Midbrain (tissue), 1 donor: Measurements from ENCODE around the gene LAMA4.

Experiments
- DNase-seq: peaks from one replicate; lab custom pipeline; 2025; lab: John Stamatoyannopoulos, UW

Gene LAMA4

DNA sequence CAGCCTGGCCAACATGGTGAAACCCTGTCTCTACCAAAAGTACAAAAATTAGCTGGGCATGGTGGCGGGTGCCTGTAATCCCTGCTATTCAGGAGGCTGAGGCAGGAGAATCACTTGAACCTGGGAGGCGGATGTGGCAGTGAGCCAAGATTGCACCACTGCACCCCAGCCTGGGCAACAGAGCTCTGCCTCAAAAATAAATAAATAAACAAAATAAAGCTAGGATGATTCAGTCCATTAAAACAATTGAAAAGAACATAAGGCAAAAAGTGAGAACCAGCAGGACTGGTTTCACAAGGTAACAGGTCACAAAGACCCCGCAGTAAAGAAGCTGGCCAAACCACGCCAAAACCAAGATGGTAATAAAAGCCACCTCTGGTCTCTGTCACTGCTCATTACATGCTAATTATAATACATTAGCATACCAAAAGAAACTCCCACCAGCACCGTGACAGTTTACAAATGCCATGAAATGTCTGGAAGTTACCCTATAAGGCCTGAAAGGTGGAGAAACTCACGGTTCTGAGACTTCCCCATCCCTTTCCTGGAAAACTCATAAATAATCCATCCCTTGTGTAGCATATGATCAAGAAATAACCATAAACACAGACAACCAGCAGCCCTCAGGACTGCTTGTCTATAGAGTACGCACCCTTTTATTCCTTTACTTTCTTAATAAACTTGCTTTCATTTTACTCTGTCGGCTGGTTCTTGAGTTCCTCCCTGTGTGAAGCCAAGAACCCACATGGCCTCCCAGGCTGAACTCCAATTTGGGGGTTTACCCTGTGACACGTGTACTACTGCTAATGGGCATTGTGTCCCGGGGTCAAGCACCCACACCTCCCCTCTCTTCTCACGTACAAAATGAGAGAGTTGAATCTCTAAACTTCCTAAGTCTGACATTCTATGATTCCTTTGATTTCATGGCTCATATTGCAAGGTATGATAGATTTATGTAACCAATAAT lies 10.2 kb downstream of the LAMA4 start:
- DNase-seq = no peak

DNA sequence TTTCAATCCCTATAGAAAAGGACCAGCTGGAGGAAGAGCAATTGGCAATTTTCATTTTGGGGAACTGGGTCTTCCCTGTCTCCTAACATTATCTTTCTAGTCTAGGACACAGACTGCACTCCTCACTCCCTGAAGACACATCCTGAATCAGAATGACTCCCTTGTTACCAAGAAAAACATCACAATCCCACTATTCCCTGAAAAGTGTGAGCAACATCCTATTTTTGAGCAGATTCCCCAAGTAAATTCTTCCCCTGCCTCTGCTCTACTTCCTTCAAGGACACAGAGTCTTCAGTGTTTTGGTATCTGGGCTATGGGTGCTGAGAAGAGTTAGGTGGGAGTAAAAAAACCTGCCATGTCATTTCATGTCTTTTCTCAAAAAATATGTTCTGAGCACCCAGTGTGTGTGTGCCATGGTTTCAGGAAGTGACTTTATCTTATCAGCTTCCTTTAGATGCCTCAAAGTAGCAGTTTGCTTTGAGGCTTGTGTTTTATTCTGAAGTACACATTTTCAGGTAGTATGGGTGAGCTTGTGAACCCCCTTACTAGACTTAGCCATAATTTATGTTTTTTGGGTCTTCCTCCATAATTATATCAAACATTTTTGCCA lies 12.4 kb downstream of the LAMA4 start:
- no peak for DNase-seq

DNA sequence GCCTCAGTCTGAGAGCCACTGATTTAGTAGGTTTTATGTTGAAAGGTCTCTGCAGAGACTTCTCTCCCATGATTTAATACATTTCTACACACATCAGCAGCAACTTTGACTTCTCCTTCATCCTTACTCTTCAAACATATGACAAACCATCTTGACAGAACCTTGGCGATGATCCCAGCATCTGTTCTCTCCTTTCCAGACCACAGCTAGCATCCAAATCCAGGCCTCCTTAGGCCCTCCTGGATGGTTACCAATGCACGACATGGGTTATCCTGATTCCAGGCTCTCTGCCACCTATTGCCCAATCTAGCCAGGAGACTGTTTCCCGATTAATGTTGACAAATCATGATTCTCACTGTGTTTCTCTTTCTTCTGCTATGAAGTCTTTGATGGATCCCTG lies 16.8 kb downstream of the LAMA4 start:
- no peak for DNase-seq

DNA sequence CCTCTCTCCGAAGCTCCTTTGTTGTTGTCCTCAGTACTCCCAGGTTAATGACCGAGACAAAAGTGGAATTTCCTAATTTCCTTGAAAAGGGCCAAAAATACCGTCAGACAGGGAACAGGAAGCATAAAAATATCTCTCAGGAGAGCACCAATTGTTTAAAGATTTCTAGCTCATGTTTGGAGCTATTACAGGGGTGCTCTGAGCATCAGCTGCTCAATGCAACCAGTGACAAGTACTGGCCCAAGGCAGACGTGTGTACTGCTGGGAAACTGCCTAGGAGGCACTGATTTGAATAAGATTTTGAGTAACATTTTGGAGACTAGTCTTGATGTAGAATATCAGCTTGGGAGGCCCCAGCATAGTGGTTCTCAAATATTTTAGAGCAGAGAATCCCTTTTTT lies 17.3 kb downstream of the LAMA4 start:
- DNase-seq = no peak

DNA sequence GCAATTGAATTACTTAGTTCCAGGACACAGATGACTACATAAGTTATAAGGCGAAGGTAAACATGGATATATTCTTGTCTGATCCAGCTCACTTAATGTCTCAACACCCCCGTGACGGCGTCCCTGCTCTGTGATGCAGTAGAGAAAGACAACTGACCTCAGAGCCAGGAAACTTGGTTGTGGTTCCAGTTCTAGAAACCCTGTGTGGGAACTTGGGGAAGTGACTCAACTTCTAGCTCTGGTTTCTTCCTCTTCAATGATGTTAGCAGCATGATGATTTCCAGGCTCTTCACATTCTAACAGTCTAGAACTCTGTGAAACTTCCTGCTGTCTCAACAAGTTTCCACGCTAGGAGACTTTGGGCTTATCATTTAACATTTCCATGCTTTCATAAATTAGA lies 18.4 kb downstream of the LAMA4 start:
- DNase-seq = no peak

DNA sequence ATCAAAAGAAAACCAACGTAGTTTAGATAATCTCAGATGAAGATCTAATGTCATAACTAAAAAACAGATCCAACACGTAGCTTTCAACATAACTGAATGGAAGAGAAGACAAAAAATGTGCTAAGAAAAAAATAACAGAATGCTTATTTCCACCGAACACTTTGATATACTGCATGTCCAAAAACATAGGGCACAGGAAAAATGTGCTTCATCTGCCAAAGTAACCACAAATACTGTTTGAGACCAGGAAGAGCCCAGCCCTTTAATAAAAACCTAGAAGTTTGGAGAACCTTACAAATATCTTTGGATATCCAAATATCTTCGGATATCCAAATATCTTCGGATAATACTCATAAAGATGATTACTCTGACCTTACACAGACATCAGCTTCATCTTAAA lies 19.8 kb downstream of the LAMA4 start:
- no peak for DNase-seq

DNA sequence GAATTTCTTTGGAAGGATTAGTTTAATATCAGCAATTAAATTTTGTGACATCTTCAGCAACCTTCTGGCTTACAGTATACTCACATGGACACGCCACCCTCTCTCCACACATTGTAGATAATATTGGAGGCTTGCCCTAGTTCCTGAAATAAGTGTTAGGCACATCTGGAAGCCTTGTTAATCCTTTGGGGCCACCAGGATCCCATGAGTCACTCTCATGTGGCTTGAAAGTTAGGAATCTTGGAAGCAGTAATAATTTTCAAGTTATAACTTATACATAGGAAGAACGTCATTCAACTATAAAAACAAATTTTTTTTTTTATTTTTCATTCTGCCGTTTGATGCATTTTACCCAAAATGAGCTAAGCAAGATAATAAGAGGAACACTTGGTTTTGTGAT lies 20.5 kb downstream of the LAMA4 start:
- no peak for DNase-seq

DNA sequence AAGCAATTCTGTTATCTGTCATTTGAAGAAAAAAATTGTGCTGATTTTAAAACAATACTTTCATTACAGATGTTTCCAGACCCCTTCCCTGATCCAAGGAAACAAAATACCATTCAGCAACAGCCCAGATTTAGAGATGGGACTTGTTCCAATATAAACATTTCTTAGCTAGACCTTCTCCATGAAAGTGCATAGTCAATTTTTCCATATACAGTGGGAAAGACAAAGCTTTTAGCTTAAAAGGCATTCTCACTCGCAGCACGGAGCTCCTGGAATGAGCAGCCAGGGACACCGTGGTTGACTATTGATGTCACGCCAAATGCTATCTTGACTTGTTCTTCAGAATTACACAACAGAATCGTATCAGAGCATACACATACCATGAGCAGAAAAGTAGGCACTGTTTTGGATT lies 21.5 kb downstream of the LAMA4 start:
- DNase-seq = no peak

DNA sequence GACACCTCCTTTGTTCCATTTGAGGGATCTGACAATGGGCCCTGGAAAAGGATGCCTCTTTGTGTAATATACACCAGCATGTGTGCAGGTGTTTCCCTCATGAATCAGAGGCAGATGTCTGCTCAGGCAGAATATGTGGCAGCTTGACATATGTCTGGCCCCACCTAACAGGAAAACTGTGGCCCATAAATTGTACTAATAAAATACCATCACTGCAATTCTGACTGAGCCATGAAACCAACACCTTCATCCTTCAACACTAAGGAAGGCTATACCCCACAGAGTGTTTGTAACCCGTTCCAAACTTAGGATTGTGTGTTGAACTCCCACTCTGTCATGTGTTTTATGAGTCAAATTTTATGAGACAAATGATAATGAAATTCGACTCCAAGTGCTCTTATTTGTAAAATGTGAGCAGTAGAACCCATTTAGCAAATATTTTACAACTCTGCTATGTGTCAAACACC lies 22.7 kb downstream of the LAMA4 start:
- no peak for DNase-seq

DNA sequence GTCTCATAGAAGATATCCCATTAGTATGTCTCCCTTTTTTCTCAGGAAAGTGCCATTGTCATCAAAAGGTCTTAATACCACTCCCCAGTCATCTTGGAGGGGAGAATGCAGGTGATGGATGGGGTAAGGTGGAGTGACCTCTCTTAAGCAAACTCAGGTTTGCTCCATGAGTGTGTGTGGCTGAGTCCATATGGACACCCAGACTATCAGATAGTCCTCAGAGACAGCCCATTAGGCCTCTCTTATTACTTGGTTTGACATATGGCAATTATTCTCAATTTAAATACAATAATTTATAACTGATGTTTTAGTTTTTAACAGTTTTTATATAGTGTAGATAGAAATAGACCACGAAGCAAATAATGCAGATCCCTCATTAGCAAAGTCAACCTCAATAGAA lies 23.2 kb downstream of the LAMA4 start:
- no peak for DNase-seq

DNA sequence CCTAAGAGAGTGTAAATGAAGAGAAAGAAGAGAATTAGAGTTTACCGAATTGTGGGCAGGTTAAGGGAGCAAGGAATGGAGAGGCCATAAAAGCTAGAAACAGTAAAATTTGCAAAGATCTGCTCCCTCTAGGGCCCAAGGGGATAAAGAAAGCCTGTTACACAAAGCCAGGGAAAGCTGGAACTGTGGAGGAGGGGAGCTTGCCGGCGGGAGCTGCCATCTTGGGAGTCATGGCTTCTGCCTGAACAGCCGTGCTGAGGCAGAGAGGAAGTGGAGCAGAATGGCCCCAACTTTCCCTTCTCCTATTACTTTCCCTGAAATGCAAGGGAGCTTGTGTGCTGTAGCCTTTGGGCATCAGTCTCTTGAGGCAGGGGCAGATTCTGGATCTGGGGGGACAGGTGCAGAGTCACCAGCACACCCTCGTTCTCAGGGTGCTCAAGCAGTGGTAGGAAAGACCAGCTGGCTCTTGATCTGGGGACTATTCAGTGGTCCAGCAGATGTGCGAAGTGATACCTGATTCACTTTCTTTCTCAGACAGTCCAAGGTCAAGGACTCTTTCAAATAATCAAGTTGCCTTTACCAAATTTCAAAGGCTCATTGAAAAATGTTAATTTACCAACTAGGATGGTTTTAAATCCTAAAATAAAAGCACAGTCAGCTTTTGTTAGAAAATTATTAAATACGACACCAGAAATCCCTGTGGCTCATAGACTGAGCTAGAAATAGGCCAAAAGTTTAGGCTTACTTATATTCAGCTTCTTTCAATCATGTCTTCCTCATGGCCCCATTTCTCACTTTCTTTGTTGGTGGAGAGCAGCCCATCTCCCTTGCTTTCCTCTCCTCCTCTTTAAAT lies 25.7 kb downstream of the LAMA4 start:
- no peak for DNase-seq

DNA sequence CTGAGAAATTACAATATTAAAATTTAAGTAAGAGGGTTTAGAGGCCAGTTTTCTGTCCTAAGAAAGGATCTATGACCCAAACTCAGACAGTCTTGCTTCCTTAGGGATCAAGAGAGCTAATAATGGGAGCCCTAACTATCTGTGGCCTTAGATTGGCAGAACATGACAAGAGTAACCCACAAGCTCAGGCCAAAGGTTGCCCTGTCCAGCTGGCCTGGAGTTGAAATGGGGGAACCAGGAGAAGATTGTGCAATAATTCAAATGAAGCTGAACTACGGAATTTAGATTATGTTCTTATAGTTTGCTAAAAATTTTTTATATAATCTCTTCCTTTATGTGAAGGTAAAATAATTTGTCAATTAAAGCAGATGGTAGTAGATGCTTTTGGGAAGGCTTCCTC lies 26.4 kb downstream of the LAMA4 start:
- DNase-seq = no peak

DNA sequence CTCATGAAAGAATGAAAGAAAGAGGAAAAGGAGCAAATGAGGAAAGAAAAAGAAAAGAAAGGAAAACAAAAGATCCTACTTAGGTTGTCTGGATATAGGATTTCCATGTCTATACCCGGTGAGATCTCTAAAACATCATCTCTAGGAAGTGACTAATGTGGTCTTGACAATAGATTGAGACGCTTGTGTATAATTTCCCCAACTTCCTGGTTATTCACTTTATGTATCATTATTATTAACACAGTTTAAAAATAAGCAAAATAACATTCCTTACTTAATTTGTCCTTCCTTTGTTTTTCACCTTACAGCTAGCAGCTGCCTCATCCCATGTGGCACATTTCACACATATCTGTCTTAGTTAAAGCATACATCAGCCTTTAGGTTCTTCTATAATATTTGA lies 27.0 kb downstream of the LAMA4 start:
- no peak for DNase-seq

DNA sequence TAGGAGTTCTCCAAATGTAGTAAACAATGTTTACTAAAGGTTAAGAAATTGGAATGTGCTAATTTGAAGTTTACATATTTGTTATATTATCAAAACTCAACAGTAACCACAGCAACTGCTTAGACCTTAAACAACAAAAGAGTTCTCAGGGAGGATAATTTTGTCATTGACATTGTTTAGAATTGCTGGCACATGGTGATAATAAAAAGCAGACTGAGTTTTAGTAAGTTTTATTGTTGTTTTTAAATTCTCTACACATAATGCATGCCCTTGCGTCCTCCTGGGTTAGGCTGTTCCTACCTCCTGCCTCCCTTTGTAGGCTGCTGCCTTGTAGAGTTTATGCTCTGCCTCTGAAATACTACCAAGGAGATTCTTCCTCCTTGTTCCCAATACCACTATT lies 28.7 kb downstream of the LAMA4 start:
- DNase-seq = no peak

DNA sequence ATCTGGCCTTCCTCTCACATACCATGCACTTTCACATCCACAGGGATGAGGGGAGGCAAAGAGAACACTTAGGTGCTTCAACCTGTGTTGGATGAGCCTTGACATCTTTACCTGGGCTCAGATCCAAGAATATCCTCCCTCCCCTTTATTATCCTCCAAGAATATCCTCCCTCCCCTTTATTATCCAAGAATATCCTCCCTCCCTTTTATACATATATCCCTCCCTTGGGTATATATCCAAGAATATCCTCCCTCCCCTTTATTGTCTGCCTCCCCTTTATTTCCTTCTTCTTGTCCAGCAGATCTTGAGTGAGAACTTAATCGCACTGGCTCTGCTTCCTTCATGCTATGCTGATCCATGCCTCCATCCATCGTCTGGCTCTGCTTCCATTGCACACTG lies 30.3 kb downstream of the LAMA4 start:
- DNase-seq = no peak

DNA sequence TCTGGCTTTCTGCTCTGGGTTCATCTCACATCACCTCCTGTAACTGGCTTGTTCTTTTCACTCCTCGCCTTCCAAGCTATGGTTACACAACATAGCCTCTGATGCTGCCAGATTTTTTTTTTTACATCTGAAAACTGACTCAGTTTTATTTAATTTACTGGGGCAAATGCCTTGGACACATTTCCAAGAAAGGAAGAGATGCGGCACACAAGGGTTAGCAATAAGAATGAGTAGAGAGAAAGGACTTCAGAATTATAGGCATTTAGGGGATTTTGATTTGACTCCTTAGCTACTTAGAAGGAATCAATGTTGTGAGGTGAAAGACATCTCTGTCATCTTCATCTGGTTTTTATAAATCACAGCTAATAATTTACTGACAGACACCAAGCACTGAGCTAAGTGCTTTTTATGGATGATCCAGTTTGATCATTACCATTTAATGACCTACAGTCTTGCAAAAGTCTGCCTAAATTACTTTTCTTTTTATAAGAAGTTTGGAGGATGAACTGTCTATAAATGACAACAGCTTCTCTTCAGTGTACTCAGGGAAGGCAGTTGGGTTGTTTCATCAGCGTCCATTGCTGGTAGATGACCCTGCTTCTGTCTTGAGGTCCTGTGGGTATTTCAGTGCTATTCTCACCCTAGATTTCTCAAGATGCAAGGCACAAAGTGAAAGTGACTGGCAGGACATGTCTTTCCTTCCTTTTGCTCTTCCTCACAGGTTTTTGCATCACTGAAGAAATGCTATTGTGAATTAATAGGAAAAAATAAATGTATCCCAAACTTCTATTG lies 31.1 kb downstream of the LAMA4 start:
- no peak for DNase-seq

DNA sequence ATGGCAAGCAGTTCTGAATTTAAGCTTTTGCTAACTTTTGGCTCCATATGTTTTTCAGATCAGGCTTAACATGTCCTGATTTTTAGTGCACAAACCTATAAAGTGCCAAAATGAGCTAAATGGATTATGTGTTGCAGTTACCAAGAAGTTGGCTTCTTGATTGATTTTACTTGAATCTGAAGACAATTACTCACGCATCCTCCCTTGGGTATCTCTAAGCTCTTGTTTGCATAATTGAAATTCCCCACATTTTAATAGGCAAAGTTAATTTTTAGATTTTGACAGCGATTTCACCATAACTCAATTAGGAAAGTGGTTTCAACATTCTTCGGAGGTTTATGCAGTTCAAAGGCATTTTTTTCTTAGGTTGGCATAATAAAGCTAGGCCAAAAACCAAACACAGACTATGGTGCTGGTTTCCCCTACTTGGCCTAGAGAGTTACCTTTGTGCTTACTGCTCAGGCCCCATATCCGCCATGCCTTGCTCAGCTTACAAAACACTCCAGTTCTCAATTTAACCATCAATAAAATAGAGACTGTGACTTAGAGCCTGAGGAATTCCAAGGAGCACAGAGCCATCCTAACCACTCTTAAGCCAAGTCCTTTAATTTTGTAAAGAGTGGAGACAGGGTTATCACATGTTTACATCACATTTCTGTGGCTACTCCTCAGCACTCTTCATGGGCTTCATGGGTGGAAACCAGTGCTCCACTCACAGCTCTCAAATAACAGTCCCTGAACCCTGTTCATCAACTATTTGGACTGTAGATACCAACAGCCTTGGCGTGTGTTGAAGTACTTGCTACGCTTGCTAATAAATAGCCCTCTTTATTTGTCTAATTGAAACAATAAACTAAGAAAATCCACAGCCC lies 32.1 kb downstream of the LAMA4 start:
- no peak for DNase-seq

DNA sequence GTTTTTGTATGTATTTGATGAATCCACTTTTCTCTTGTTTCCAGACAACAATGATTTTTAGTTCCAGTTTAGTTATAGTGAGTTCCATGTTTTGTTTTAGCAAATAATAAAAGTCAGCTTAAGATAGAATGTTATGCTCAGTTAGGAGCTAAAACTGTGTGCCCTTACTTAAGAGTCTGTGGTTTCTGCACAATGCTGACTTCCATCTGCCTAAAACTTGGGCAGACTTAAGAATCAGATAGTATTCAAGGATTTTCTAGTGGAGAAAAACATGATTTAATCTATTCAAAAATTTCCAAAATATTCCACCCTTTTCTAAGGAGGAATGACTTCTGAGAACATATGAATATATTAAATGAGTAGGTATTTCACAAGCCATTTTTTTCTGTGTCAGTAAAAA lies 32.8 kb downstream of the LAMA4 start:
- no peak for DNase-seq

DNA sequence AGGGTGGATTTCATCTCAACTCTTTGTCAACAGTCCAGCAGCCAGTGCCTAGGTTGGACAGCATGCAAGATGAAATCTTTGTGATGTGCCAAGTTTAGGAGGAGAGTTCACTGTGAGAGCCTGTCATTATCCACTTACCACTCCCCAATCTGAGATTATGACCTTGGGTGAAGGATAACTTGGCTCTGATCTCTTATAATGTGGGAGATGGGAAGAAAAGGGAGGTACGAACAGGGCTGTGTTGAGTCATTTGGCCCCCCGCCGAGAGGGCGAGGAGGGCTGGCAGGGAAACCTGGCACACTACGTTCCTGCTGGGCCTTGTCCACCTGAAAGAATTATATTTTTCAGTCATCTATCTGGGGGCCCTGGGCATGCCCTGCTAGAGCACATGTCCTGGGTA lies 35.8 kb downstream of the LAMA4 start:
- DNase-seq = no peak

DNA sequence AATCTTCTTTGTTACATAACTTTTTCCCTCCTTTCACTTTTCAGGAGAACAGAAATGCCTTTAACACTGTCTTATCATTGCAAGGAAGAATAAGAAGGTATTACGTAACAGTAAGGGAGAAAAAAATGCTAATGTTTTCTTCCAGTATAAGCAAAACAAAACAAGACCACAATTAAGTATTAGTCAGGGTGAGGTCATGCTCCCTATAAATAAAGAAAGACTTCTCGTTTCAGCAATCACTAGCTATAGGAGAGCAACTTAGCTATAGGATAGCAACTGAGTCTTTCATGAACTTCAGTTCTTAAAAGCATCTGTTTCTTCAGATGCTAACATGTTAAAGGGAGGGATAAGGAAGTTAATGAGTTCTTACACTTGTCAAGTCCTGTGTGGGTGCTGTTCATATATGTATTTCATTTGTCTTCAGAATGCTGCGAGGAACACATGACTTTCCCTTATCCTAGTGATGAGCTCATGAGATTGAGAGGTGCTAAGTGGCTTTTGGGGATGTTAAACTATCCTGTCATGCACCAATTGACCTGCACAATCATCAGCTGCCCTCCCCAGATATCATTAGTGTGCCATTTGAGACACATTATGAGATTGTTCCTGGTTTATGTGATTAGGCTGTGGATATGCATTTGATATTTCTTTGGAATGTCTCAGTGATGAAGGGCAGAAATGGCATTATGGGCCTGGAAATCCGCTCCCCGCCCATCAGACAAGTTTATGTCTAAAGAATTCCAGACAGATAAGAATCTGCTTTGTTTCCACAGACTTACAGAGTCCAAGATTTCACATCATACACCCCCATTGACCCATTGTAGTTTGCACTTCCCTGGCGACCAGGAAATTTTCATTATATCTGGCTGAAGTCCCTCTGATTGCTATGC lies 37.5 kb downstream of the LAMA4 start:
- no peak for DNase-seq
